ENCODE results near the gene EXOC6B.

EXOC6B gene

DNA sequence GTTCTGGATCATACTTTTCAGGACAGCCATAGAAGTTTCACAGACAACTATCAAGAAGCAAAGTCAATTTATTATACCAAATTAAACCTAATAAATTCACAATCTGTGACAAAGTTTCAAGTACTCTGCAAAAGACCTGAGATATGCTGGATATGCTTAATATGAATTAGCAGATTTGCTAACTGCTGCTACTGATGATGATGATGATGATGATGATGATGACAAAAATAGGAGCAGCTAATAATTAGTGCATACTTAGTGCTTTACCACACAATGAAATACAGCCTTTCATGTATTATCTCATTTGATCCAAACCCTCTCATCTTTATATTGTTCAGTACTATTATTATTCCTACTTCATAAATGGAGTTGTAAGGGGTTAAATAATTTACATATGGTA lies 462.4 kb downstream of the EXOC6B start:
- no peaks in the 10 kb centered on the region for H3K27me3 ChIP-seq (ENCODE audit: control insufficient read depth, insufficient read depth, low read length)
- no peak overlapping the region for H3K9ac ChIP-seq (ENCODE audit: low read length)
- H3K36me3 ChIP-seq (ENCODE audit: control insufficient read depth, insufficient read depth, low read length): no peaks in the 10 kb centered on the region
- H3K4me3 ChIP-seq (ENCODE audit: low read length): no peak overlapping the region
- no peak overlapping the region for H3K27ac ChIP-seq (ENCODE audit: low read depth, low read length)
- H3K4me1 ChIP-seq (ENCODE audit: control insufficient read depth, insufficient read depth, low read length): no peaks in the 10 kb centered on the region

DNA sequence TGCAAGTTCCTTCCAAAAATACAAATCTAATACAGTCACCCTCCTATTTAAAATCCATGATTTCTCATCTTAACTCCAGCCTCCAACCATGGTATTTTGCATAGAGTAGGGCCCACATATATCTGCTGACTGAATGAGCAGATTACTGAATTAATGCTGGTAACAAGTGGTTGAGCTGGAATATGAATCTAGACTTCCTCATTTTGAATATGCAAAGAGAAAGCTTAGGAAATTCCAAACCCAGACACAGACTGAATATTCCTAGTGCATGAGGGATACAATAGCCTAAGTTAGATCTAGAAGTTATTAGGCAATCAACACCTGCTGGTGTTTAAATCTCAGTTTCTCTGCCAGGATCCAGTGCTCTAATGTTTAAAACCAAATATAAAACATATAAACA lies 463.1 kb downstream of the EXOC6B start:
- no peaks in the 10 kb centered on the region for H3K4me1 ChIP-seq (ENCODE audit: control insufficient read depth, insufficient read depth, low read length)
- no peaks in the 10 kb centered on the region for H3K27me3 ChIP-seq (ENCODE audit: control insufficient read depth, insufficient read depth, low read length)
- no peak overlapping the region for H3K4me3 ChIP-seq (ENCODE audit: low read length)
- H3K36me3 ChIP-seq (ENCODE audit: control insufficient read depth, insufficient read depth, low read length): no peaks in the 10 kb centered on the region
- H3K9ac ChIP-seq (ENCODE audit: low read length): no peak overlapping the region
- no peak overlapping the region for H3K27ac ChIP-seq (ENCODE audit: low read depth, low read length)

DNA sequence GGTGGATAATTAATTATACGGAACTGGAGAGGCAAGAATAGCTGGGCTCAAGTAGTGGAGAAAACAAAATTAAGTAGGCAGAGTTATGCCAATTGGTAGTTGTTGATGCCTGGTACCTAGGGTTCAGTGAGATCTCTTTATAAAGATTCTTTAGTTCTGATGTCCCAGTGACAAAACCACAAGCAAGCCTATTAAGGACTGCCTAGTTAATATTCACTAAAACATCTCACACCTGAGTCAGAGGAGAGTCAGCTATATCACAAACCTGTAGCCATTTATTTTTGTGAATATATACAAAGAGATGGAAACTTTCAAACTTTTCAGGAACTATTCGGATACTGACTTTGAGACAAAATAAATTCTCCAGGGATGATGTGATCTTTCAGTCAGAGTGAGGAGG lies 464.3 kb downstream of the EXOC6B start:
- Histone ChIP-seq H3K36me3 (ENCODE audit: control insufficient read depth, insufficient read depth, low read length) (no peaks in the 10 kb centered on the region), H3K27me3 (ENCODE audit: control insufficient read depth, insufficient read depth, low read length) (no peaks in the 10 kb centered on the region), H3K4me3 (ENCODE audit: low read length) (no peak overlapping the region), H3K4me1 (ENCODE audit: control insufficient read depth, insufficient read depth, low read length) (no peaks in the 10 kb centered on the region), H3K27ac (ENCODE audit: low read depth, low read length) (no peak overlapping the region), H3K9ac (ENCODE audit: low read length) (no peak overlapping the region)

DNA sequence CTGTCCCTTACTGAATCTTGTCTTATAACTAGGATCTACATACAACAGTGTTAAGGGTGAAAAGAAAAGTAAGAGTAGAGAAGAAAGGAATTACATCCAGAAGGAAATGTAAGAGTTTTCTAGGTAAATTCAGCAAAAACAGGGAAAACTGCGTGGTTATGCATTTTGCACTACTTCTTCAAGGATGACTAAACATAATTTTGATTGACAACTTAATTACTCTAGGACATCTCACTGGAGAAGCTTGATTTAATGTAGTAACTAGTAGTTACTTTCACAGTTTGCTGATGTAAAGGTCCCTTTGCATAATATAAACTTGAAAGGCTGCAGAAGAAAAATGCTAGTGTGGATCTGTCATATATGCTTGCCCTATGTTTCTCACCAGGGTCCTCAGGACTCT lies 464.8 kb downstream of the EXOC6B start:
- H3K4me1 ChIP-seq (ENCODE audit: control insufficient read depth, insufficient read depth, low read length): no peaks in the 10 kb centered on the region
- no peaks in the 10 kb centered on the region for H3K27me3 ChIP-seq (ENCODE audit: control insufficient read depth, insufficient read depth, low read length)
- H3K36me3 ChIP-seq (ENCODE audit: control insufficient read depth, insufficient read depth, low read length): no peaks in the 10 kb centered on the region

DNA sequence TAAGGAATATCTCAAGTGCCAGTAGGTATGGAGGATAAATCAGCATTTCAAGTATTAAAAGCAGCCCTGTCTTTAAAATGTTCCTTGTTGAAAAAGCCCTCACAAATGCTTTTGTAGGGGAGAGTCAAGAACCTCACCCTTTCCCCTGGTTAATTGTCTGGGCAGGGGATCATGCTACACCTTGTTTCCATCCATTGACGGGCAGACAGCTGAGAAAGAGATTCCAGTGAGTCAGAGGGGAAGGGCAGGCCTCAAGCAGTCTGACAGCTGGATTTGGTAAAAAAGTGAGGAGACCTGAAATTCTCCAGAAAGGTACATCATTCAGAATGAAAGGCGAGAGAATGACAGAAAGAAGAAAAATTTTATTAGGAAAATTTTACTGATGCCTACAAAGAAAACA lies 475.0 kb downstream of the EXOC6B start:
- Histone ChIP-seq H3K4me3 (ENCODE audit: low read length) (no peak overlapping the region), H3K4me1 (ENCODE audit: control insufficient read depth, insufficient read depth, low read length) (no peaks in the 10 kb centered on the region), H3K9ac (ENCODE audit: low read length) (no peak overlapping the region), H3K27me3 (ENCODE audit: control insufficient read depth, insufficient read depth, low read length) (no peaks in the 10 kb centered on the region), H3K27ac (ENCODE audit: low read depth, low read length) (no peak overlapping the region), H3K36me3 (ENCODE audit: control insufficient read depth, insufficient read depth, low read length) (no peaks in the 10 kb centered on the region)

More for the DNA sequence above, 464.8 kb downstream of the EXOC6B start:
- Histone ChIP-seq H3K9ac (ENCODE audit: low read length) (no peak overlapping the region), H3K27ac (ENCODE audit: low read depth, low read length) (no peak overlapping the region), H3K4me3 (ENCODE audit: low read length) (no peak overlapping the region)

DNA sequence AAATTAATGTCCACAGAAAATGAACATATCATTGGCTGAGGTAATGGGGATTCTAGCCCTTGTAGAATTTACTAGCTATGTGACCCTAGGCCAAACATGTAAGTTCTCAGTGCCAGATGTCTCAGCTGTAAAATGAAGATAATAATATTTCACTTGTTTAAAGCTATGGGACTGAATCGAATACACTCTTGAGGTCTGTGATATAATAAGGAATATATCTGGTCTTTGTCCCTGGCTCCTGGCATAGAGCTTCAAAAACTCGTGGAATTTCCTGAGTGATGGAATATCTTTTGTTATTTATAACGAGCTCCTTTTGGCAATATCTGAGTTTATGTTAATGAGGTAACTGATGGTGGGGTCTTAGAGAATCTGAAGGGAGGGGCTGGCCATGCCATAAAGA lies 476.8 kb downstream of the EXOC6B start:
- H3K27me3 ChIP-seq (ENCODE audit: control insufficient read depth, insufficient read depth, low read length): no peaks in the 10 kb centered on the region
- no peak overlapping the region for H3K9ac ChIP-seq (ENCODE audit: low read length)
- H3K36me3 ChIP-seq (ENCODE audit: control insufficient read depth, insufficient read depth, low read length): no peaks in the 10 kb centered on the region
- no peaks in the 10 kb centered on the region for H3K4me1 ChIP-seq (ENCODE audit: control insufficient read depth, insufficient read depth, low read length)
- no peak overlapping the region for H3K4me3 ChIP-seq (ENCODE audit: low read length)
- no peak overlapping the region for H3K27ac ChIP-seq (ENCODE audit: low read depth, low read length)

DNA sequence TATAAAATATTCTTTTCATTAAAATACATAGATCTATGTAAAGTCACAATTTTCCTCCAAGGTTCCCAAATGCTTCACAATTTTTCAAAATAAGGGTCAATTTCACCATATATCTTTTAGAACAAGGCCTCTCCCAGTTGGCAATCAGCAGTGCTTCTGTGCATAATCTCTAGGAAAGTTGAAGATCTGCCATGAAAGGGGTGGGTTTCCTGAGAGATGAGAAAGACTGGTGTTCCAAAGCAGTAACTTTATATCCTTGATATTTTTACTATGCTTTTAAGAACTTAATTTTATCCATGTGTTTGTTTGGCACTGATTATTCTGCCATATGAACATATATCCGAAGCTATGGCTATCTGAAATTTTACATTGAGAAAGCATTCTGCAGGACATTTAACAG lies 478.8 kb downstream of the EXOC6B start:
- Histone ChIP-seq H3K27ac (ENCODE audit: low read depth, low read length) (no peak overlapping the region), H3K36me3 (ENCODE audit: control insufficient read depth, insufficient read depth, low read length) (no peaks in the 10 kb centered on the region), H3K4me1 (ENCODE audit: control insufficient read depth, insufficient read depth, low read length) (no peaks in the 10 kb centered on the region), H3K9ac (ENCODE audit: low read length) (no peak overlapping the region), H3K4me3 (ENCODE audit: low read length) (no peak overlapping the region), H3K27me3 (ENCODE audit: control insufficient read depth, insufficient read depth, low read length) (no peaks in the 10 kb centered on the region)

DNA sequence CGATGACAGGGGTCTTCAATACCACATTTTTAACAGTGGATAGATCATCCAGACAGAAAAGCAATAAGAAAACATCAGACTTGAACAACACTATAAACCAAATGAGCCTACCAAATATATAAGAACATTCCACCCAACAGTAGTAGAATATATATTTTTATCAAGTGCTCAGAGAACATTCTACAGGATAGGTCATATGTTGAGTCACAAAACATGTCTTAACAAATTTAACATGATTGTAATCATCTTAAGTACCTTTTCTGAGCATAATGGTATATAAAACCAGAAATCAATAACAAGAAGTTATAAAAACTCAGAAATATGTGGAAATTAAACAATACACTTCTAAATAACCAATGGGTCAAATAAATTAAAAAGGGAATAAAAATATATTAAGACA lies 484.2 kb downstream of the EXOC6B start:
- Histone ChIP-seq H3K27me3 (ENCODE audit: control insufficient read depth, insufficient read depth, low read length) (no peaks in the 10 kb centered on the region), H3K9ac (ENCODE audit: low read length) (no peak overlapping the region), H3K36me3 (ENCODE audit: control insufficient read depth, insufficient read depth, low read length) (no peaks in the 10 kb centered on the region), H3K27ac (ENCODE audit: low read depth, low read length) (no peak overlapping the region), H3K4me3 (ENCODE audit: low read length) (no peak overlapping the region), H3K4me1 (ENCODE audit: control insufficient read depth, insufficient read depth, low read length) (no peaks in the 10 kb centered on the region)

DNA sequence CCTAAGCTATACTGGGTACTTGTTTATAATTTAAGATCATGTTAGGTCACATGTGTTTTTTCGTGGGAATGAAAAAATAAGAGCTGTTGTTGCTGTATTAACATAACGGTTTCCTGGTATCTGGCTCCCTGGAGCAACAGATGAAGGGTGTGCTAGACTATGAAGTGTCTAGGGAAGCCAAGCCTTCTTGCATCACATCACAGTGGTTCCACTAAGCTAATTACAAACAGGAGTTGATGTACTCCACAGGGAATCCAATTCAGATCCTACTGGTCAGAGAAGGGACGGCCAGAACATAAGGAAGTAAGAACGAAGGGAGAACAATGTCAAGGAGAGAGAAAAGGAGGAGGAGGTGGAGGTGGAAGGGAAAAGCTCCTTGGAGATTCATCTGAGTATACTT lies 485.2 kb downstream of the EXOC6B start:
- Histone ChIP-seq H3K27me3 (ENCODE audit: control insufficient read depth, insufficient read depth, low read length) (no peaks in the 10 kb centered on the region), H3K4me1 (ENCODE audit: control insufficient read depth, insufficient read depth, low read length) (no peaks in the 10 kb centered on the region), H3K9ac (ENCODE audit: low read length) (no peak overlapping the region), H3K36me3 (ENCODE audit: control insufficient read depth, insufficient read depth, low read length) (no peaks in the 10 kb centered on the region), H3K27ac (ENCODE audit: low read depth, low read length) (no peak overlapping the region), H3K4me3 (ENCODE audit: low read length) (no peak overlapping the region)

DNA sequence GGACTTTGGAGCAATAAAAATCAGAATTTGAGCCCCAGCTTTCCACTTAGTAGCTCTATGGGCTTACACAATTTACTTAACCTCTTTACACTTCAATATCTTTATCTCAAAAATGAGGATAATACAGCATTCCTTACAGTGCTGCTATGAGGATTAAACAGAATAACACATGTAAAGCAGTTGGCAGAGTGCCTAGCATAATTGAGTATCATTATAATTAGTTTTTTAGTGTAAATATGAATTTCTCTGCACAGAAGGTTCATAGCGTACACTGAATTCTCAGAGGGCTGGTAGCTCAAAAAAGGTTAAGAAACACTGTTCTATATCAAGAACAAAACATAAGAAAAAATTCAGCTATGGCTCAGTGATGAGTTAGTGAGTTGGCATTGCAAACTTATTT lies 487.8 kb downstream of the EXOC6B start:
- no peaks in the 10 kb centered on the region for H3K27me3 ChIP-seq (ENCODE audit: control insufficient read depth, insufficient read depth, low read length)
- no peak overlapping the region for H3K9ac ChIP-seq (ENCODE audit: low read length)
- no peaks in the 10 kb centered on the region for H3K36me3 ChIP-seq (ENCODE audit: control insufficient read depth, insufficient read depth, low read length)
- no peak overlapping the region for H3K27ac ChIP-seq (ENCODE audit: low read depth, low read length)
- no peak overlapping the region for H3K4me3 ChIP-seq (ENCODE audit: low read length)
- H3K4me1 ChIP-seq (ENCODE audit: control insufficient read depth, insufficient read depth, low read length): no peaks in the 10 kb centered on the region

DNA sequence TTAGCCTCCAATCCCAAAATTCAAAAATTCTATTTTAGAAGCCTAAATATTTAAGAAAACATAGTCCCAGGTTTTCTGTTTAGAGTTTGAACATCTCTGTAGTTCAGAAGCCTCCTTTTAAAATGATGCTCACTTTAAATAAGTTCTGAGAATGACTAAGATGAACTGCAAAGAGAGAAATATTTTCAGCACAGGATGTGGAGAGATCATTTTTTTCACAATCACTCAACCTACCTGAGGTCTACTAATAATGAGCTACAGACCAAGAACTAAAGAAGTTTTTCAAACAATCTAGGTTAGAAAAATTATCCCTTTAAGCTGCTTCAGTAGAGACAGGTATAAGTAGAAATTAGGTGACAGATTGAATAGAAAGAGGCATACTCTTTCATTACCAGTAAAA lies 493.1 kb downstream of the EXOC6B start:
- Histone ChIP-seq H3K27ac (ENCODE audit: low read depth, low read length) (no peak overlapping the region), H3K9ac (ENCODE audit: low read length) (no peak overlapping the region), H3K4me3 (ENCODE audit: low read length) (no peak overlapping the region)

DNA sequence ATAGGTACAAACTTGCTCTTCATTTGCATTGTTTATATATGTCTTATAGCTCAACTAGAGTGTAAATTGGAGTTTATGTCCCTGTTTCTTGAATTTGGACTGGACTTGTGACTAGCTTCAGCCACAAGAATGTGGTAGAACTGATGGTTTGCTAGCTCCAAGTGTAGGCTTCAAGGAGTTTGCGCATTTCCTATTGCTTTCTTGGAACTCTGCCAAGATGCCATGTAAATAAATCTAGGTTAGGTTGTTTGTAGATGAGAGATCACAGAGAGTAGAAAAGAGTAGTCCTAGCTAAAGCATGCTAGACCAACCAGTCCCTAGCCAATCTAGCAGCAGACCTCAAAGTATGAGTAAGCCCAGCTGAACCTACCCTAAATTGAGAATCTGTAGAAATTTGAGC lies 495.2 kb downstream of the EXOC6B start:
- Histone ChIP-seq H3K9ac (ENCODE audit: low read length) (no peak overlapping the region), H3K27me3 (ENCODE audit: control insufficient read depth, insufficient read depth, low read length) (no peaks in the 10 kb centered on the region), H3K36me3 (ENCODE audit: control insufficient read depth, insufficient read depth, low read length) (no peaks in the 10 kb centered on the region), H3K4me3 (ENCODE audit: low read length) (no peak overlapping the region), H3K4me1 (ENCODE audit: control insufficient read depth, insufficient read depth, low read length) (no peaks in the 10 kb centered on the region), H3K27ac (ENCODE audit: low read depth, low read length) (no peak overlapping the region)

More for the DNA sequence above, 493.1 kb downstream of the EXOC6B start:
- Histone ChIP-seq H3K36me3 (ENCODE audit: control insufficient read depth, insufficient read depth, low read length) (no peaks in the 10 kb centered on the region), H3K27me3 (ENCODE audit: control insufficient read depth, insufficient read depth, low read length) (no peaks in the 10 kb centered on the region), H3K4me1 (ENCODE audit: control insufficient read depth, insufficient read depth, low read length) (no peaks in the 10 kb centered on the region)

DNA sequence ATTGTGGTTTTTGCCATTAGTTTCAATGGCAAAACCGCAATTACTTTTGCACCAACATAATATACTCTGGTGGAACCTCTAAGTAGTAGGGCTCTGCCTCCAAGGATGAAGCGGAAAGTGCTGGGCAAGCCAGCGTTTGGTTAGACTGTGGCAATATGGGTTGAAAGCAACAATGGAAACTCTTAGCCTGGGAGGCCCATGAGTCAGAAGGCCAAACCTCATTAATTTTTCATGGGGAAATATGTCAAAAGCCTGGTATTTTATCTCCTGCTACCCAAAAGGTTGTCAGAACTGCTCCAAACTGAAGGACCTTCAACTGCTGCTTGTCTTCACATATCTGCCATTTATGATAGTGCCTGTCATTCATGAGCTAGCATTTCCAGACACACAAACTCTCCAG lies 499.1 kb downstream of the EXOC6B start:
- Histone ChIP-seq H3K27me3 (ENCODE audit: control insufficient read depth, insufficient read depth, low read length) (no peaks in the 10 kb centered on the region), H3K9ac (ENCODE audit: low read length) (no peak overlapping the region), H3K36me3 (ENCODE audit: control insufficient read depth, insufficient read depth, low read length) (no peaks in the 10 kb centered on the region), H3K4me1 (ENCODE audit: control insufficient read depth, insufficient read depth, low read length) (no peaks in the 10 kb centered on the region), H3K4me3 (ENCODE audit: low read length) (no peak overlapping the region), H3K27ac (ENCODE audit: low read depth, low read length) (no peak overlapping the region)

Measured in rectal smooth muscle tissue (tissue), 1 donor.